GM12865 (cell line): ENCODE data around the gene IL20.
"Not testable (repeated sequence)": the region's sequence is repeated elsewhere in the genome, so short reads cannot be mapped to it uniquely, and the experiment has no call there.

Source experiments
- DNase-seq: peaks from one replicate; pipeline ENCODE4 v3.0.0; 2010; ENCODE audit warnings: low read depth
- H3K4me3 ChIP-seq: 2 replicates; pipeline ENCODE4 v1.5.1; 2011; ENCODE audit warnings: mild to moderate bottlenecking, low read depth, low read length, control low read depth
- CTCF ChIP-seq: IDR thresholded peaks from 2 replicates; pipeline ENCODE4 v1.5.1; 2011; ENCODE audit warnings: low read length, control low read depth, low read depth, inconsistent platforms; ENCODE audit not compliant: insufficient read depth; ENCODE audit errors: missing control alignments

IL20 gene

GRCh38 chr1:206851341-206852010 lies 13.9 kb upstream of the IL20 start:
- no peak for TF ChIP-seq CTCF
- no peak overlapping the region for H3K4me3 ChIP-seq
- DNase-seq = no peak

GRCh38 chr1:206852662-206853061 lies 12.8 kb upstream of the IL20 start:
- not testable (repeated sequence) for DNase-seq

GRCh38 chr1:206853696-206854095 lies 11.7 kb upstream of the IL20 start:
- not testable (repeated sequence) for H3K4me3 ChIP-seq, DNase-seq

More at GRCh38 chr1:206852662-206853061, 12.8 kb upstream of the IL20 start:
- not testable (repeated sequence) for H3K4me3 ChIP-seq

GRCh38 chr1:206854401-206855129 lies 10.9 kb upstream of the IL20 start:
- TF ChIP-seq CTCF = no peak
- no peak overlapping the region for H3K4me3 ChIP-seq
- no peak for DNase-seq

- TF ChIP-seq CTCF = no peak
- no peak overlapping the region for H3K4me3 ChIP-seq
- no peak for DNase-seq
Observed at GRCh38 chr1:206855859-206856258, 9.6 kb upstream of the IL20 start.

GRCh38 chr1:206856674-206857464 lies 8.6 kb upstream of the IL20 start:
- no peak overlapping the region for H3K4me3 ChIP-seq
- peak; percentile 39 for TF ChIP-seq CTCF
- peak; percentile 39 for DNase-seq

GRCh38 chr1:206859082-206859521 lies 6.3 kb upstream of the IL20 start:
- no peak for DNase-seq

More at GRCh38 chr1:206859082-206859521, 6.3 kb upstream of the IL20 start:
- TF ChIP-seq CTCF = no peak
- no peak overlapping the region for H3K4me3 ChIP-seq
